HCT116 (cell line): Measurements from ENCODE around the gene KIAA1328.
"Not testable (repeated sequence)": the region's sequence is repeated elsewhere in the genome, so short reads cannot be mapped to it uniquely, and the experiment has no call there.

ENCODE experiments used
- CBX3 ChIP-seq: IDR thresholded peaks from 2 replicates; pipeline ENCODE4 v1.6.1; 2012; ENCODE audit warnings: low read depth
- CEBPB ChIP-seq: IDR thresholded peaks from 2 replicates; pipeline ENCODE4 v1.6.1; 2012; ENCODE audit warnings: low read depth
- CTCF ChIP-seq, 3 experiments: fragments of 200-600 bp in 1 of 3; sonication (generic) in 1 of 3; IDR thresholded peaks in 2 of 3; conservative IDR thresholded peaks in 1 of 3; 2 replicates each; pipeline ENCODE4 v1.5.1; 2012 to 2017; ENCODE audit warnings: low read depth in 2 of 3, low read length in 2 of 3, antibody characterized with exemption in 1 of 3, borderline replicate concordance in 1 of 3, control low read depth in 1 of 3, mild to moderate bottlenecking in 1 of 3, mixed read lengths in 1 of 3, mixed run types in 1 of 3, moderate library complexity in 1 of 3; ENCODE audit not compliant: insufficient read depth in 1 of 3
- EZH2 ChIP-seq: fragments of 200-600 bp; sonication (generic); IDR thresholded peaks from 2 replicates; pipeline ENCODE4 v1.6.1; 2017; ENCODE audit warnings: antibody characterized with exemption, mixed run types
- EZH2phosphoT487 ChIP-seq: fragments of 200-600 bp; IDR thresholded peaks from 2 replicates; pipeline ENCODE4 v1.6.1; 2018; ENCODE audit warnings: antibody characterized with exemption, borderline replicate concordance
- JUND ChIP-seq: IDR thresholded peaks from 2 replicates; pipeline ENCODE4 v1.6.1; 2012
- MAX ChIP-seq: IDR thresholded peaks from 2 replicates; pipeline ENCODE4 v1.6.1; 2012
- POLR2A ChIP-seq: IDR thresholded peaks from 2 replicates; pipeline ENCODE4 v1.7.0; 2011; ENCODE audit warnings: borderline replicate concordance; ENCODE audit not compliant: insufficient read depth, insufficient read length; ENCODE audit errors: extremely low read depth
- POLR2AphosphoS5 ChIP-seq: IDR thresholded peaks from 2 replicates; pipeline ENCODE4 v1.6.1; 2011; ENCODE audit warnings: mild to moderate bottlenecking, low read depth, low read length, moderate library complexity
- TCF7L2 ChIP-seq: IDR thresholded peaks from 2 replicates; pipeline ENCODE4 v1.7.0; 2011; ENCODE audit warnings: borderline replicate concordance, inconsistent platforms; ENCODE audit not compliant: insufficient read depth, insufficient read length; ENCODE audit errors: extremely low read depth
- YY1 ChIP-seq: IDR thresholded peaks from 2 replicates; pipeline ENCODE4 v1.6.1; 2011; ENCODE audit warnings: low read length, low read depth, moderate library complexity, mild to moderate bottlenecking; ENCODE audit not compliant: insufficient replicate concordance; ENCODE audit errors: extremely low read depth
- ZFX ChIP-seq: fragments of 450-650 bp; IDR thresholded peaks from 2 replicates; pipeline ENCODE4 v1.6.1; 2017

GRCh38 chr18:36879796-36880195 lies 50.9 kb downstream of the KIAA1328 start:
- not testable (repeated sequence) for TF ChIP-seq MAX; CTCF (IDR thresholded peaks at IDR 0.05 in 2 of 3, conservative IDR thresholded peaks at IDR 0.05 in 1 of 3; ENCODE audit: borderline replicate concordance in 1 of 3, insufficient read depth in 1 of 3, low read depth in 2 of 3, low read length in 2 of 3); CEBPB; POLR2A; CBX3; TCF7L2; EZH2; YY1; POLR2AphosphoS5; EZH2phosphoT487; ZFX; JUND
